Measurements from ENCODE around the gene SLCO2A1. TPM values are rescaled to one million over a fixed set of nuclear protein-coding genes. Genes with fewer than 3 reads are reported as not detected.
"Not testable (repeated sequence)": the region's sequence is repeated elsewhere in the genome, so short reads cannot be mapped to it uniquely, and the experiment has no call there.

Gene SLCO2A1
- polyA plus RNA-seq, 1 experiment: 5.4 TPM

DNA sequence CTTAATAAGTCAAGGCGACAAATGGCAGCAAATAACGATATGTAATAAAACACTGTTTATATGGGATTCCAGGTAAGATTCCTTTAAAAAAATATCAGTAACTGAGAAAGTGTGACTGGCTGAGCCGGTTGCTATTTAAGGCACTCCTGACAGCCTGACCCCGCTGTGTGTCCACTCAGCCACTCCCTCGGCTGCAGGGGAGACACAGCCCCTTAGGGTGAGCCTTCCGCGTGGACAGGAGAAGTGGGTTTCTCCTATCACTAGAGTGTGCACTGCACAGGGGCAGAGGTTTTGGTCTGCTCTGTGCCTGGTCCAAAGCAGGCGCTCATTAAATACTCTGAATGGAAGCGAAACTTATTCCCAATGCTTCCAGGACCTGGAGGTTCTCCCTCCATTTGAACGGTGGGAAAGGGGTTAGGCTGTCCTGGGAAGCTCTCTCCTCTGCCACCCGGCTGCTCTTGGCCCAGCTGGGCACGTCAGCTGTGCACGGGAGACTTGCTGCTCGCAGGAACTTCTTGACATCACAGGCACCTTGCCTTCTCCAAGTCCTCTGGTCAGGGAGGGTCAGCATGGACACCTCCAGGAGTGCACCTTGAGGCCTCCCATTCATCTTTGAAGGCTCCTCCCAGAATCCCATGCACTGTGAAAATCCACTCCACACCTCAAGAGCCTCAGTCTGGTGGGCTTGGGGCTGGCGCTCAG, 43.3 kb upstream of the SLCO2A1 start:
- CTCF ChIA-PET: interaction anchor here (0.6 kb wide), 1 partner anchor 55 kb away, joined by 3 read pairs; no protein-coding TSS in a partner anchor
- Histone ChIP-seq H3K36me3 (ENCODE audit: control insufficient read depth, insufficient read depth, low read length) (no peaks in the 10 kb centered on the region), H3K27me3 (ENCODE audit: control insufficient read depth, insufficient read depth, low read length) (no peaks in the 10 kb centered on the region), H3K4me3 (ENCODE audit: low read depth, low read length) (no peak overlapping the region)
- POLR2A ChIA-PET: no interaction called here
- TF ChIP-seq, protein P1, sequence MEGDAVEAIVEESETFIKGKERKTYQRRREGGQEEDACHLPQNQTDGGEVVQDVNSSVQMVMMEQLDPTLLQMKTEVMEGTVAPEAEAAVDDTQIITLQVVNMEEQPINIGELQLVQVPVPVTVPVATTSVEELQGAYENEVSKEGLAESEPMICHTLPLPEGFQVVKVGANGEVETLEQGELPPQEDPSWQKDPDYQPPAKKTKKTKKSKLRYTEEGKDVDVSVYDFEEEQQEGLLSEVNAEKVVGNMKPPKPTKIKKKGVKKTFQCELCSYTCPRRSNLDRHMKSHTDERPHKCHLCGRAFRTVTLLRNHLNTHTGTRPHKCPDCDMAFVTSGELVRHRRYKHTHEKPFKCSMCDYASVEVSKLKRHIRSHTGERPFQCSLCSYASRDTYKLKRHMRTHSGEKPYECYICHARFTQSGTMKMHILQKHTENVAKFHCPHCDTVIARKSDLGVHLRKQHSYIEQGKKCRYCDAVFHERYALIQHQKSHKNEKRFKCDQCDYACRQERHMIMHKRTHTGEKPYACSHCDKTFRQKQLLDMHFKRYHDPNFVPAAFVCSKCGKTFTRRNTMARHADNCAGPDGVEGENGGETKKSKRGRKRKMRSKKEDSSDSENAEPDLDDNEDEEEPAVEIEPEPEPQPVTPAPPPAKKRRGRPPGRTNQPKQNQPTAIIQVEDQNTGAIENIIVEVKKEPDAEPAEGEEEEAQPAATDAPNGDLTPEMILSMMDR (IDR thresholded peaks at IDR 0.05; ENCODE audit: insufficient read depth, low read depth, low read length): no peak
- DNase-seq (ENCODE audit: low read depth): no peak

DNA sequence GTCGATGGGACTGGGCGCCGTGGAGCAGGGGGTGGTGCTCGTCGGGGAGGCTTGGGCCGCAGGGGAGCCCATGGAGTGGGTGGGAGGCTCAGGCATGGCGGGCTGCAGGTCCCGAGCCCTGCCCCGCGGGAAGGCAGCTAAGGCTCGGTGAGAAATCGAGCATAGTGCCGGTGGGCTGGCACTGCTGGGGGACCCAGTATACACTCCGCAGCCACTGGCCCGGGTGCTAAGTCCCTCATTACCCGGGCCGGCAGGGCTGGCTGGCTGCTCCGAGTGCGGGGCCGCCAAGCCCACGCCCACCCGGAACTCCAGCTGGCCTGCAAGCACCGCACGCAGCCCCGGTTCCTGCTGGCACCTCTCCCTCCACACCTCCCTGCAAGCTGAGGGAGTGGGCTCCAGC, 40.6 kb upstream of the SLCO2A1 start:
- CTCF ChIA-PET; DNase-seq (ENCODE audit: low read depth); H3K27me3 ChIP-seq (ENCODE audit: control insufficient read depth, insufficient read depth, low read length); POLR2A ChIA-PET; H3K4me3 ChIP-seq (ENCODE audit: low read depth, low read length); H3K36me3 ChIP-seq (ENCODE audit: control insufficient read depth, insufficient read depth, low read length): not testable (repeated sequence)

DNA sequence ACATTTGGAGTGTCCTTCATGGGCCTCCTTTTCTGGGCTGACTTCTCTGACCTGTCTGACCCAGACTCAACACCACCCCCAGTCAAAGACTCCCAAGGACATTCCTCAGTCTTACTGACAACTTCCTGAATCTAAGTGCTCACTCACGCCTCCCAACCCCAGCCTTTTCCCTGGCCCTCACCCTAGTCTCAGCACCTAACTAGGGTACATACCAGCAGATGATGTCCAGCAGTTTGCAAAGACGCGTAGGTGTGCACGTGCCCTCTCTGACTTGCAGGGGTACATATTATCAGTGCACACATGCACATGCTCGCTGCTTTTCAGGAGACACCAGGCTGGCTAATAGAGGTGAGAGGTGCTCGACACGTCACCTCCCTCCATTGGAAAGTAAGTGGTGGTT, 38.7 kb upstream of the SLCO2A1 start:
- TF ChIP-seq, protein P1 (IDR thresholded peaks at IDR 0.05; ENCODE audit: insufficient read depth, low read depth, low read length): no peak
- CTCF ChIA-PET: interaction anchor here (0.6 kb wide), 1 partner anchor 12 kb away, joined by 3 read pairs; no protein-coding TSS in a partner anchor
- no peaks in the 10 kb centered on the region for H3K36me3 ChIP-seq (ENCODE audit: control insufficient read depth, insufficient read depth, low read length)
- 0 out of 2 replicates have a peak, but pooled peaks cover 2% of the 10 kb centered on the region for H3K27me3 ChIP-seq (ENCODE audit: control insufficient read depth, insufficient read depth, low read length)
- DNase-seq (ENCODE audit: low read depth): no peak
- H3K4me3 ChIP-seq (ENCODE audit: low read depth, low read length): no peak overlapping the region
- POLR2A ChIA-PET: no interaction called here

DNA sequence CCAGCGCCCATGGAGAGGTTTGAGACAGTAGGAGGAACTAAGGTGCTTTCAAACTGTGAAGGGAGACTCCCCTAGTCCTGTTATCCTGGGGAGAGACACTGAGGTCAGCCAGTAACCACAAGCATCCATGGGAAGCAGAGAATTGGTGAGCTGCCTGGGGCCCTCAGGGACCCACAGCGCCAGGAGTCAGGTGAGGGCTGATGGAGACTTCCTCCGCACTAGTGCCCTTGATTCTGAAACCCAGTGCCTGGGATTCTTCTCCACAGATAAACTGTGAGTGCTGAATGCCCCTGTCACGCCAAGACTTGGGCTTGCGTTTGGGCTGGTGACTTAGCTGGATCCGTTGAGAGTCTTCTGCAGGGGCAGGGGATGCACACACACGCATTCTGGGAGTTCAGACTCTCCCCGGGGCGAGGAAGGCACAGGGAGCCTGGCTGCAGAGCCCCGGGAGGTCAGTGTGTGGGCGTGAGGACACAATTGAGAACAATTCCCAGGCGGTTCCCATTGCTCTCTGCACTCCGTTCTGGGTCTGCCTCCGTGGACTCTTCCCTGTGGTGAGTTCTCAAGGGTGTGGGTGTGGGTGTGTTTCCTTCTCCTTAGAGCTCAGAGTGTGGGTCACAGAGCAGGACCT, 37.9 kb upstream of the SLCO2A1 start:
- Histone ChIP-seq H3K36me3 (ENCODE audit: control insufficient read depth, insufficient read depth, low read length) (no peaks in the 10 kb centered on the region), H3K4me3 (ENCODE audit: low read depth, low read length) (no peak overlapping the region), H3K27me3 (ENCODE audit: control insufficient read depth, insufficient read depth, low read length) (0 out of 2 replicates have a peak, but pooled peaks cover 2% of the 10 kb centered on the region)
- POLR2A ChIA-PET: no interaction called here
- TF ChIP-seq, protein P1 (IDR thresholded peaks at IDR 0.05; ENCODE audit: insufficient read depth, low read depth, low read length): no peak
- CTCF ChIA-PET: no interaction called here
- no peak for DNase-seq (ENCODE audit: low read depth)

DNA sequence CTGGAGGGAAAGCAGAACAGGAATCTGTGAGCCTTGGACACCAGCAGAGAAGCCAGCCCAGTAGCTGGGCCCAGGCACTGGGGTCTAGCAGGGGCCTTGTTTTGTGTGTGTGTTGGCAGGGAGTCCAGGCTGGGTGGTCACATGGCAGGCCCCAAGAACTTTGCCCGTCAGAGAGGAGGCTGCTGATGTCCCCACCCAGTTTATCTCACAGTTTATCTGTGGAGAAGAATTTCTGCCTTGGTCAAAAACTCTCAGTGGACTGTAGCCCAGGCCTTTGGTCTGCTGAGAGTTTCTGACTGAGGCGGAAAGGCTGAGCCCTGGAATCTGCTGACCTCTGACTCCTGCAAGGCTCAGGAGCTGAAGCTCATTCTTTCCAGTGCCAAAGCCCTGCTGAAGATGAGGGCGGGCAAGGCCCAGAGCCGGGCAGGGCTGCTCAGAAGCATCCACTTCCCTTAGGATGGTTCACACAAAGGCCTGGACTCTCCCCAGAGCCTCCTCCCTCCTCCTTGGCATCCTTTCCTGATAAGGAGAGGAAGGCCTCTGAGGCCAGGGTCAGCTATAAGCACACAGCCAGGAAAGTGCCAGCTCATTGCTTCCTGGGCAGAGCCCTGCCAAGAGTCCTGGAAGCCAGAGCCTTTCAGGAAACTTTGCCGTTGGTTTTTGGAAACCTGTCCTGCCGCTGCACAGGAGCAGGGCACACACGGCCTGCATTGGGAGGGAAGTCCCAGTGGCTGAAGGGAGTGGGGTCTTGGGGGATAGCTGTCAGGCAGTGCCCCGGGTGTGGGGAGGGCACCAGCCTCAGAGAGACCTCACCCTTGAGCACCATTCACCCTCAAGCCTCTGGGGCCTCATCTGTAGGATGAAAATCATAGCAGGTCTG, 37.2 kb upstream of the SLCO2A1 start:
- no peak for DNase-seq (ENCODE audit: low read depth)
- H3K27me3 ChIP-seq (ENCODE audit: control insufficient read depth, insufficient read depth, low read length): 0 out of 2 replicates have a peak, but pooled peaks cover 2% of the 10 kb centered on the region
- TF ChIP-seq, protein P1 (IDR thresholded peaks at IDR 0.05; ENCODE audit: insufficient read depth, low read depth, low read length): no peak
- no peak overlapping the region for H3K4me3 ChIP-seq (ENCODE audit: low read depth, low read length)
- POLR2A ChIA-PET: no interaction called here
- CTCF ChIA-PET: no interaction called here
- no peaks in the 10 kb centered on the region for H3K36me3 ChIP-seq (ENCODE audit: control insufficient read depth, insufficient read depth, low read length)
